Measurements from ENCODE around the gene PRKAR2B.

- TF ChIP-seq EP300 (conservative IDR thresholded peaks at IDR 0.05; ENCODE audit: poor library complexity, severe bottlenecking): no peak
- no peak for TF ChIP-seq TAF1 (IDR thresholded peaks at IDR 0.05; ENCODE audit: low read depth)
- TF ChIP-seq CTCF (IDR thresholded peaks at IDR 0.05; ENCODE audit: poor library complexity, severe bottlenecking): peak; percentile 42
- no peak for TF ChIP-seq EZH2 (IDR thresholded peaks at IDR 0.05; ENCODE audit: borderline replicate concordance, insufficient read depth, low read length, poor library complexity, severe bottlenecking)
Measured at GRCh38 chr7:107194052-107194451, 149.5 kb downstream of the PRKAR2B start.
